HL-60 (cell line): ENCODE results near the gene MACROD2.
"Not testable (repeated sequence)": the region's sequence is repeated elsewhere in the genome, so short reads cannot be mapped to it uniquely, and the experiment has no call there.

Experiments
- DNase-seq, 2 experiments: peaks; one replicate each; pipeline ENCODE4 v3.0.0-alpha.2; 2010 to 2020; ENCODE audit warnings: low read depth in 1 of 2, low spot score in 1 of 2
- H3K27ac ChIP-seq: fragments of 250-450 bp; sonication (Bioruptor Pico); replicated peaks from 2 replicates; pipeline ENCODE4 v1.5.1; 2020; ENCODE audit warnings: mild to moderate bottlenecking, moderate library complexity
- H3K27me3 ChIP-seq: fragments of 250-450 bp; sonication (Bioruptor Pico); 2 replicates; pipeline ENCODE4 v1.5.1; 2021; ENCODE audit warnings: mild to moderate bottlenecking, moderate library complexity; ENCODE audit not compliant: insufficient read depth, poor library complexity, severe bottlenecking
- H3K4me3 ChIP-seq: replicated peaks from 2 replicates; pipeline ENCODE4 v1.5.1; 2011; ENCODE audit warnings: mild to moderate bottlenecking, control low read depth, low read length; ENCODE audit not compliant: insufficient read depth
- GABPA ChIP-seq: IDR thresholded peaks from 2 replicates; pipeline ENCODE4 v1.6.1; 2012; ENCODE audit warnings: low read depth
- POLR2AphosphoS5 ChIP-seq: IDR thresholded peaks from 2 replicates; pipeline ENCODE4 v1.6.1; 2012; ENCODE audit warnings: low read depth
- SPI1 ChIP-seq: IDR thresholded peaks from 2 replicates; pipeline ENCODE4 v1.6.1; 2012; ENCODE audit warnings: low read depth, mild to moderate bottlenecking, borderline replicate concordance
- TF ChIP-seq, protein P1 (sequence below): IDR thresholded peaks from one replicate; pipeline ENCODE4 v1.5.1; 2011; ENCODE audit warnings: low read length, control low read depth, inconsistent platforms; ENCODE audit not compliant: insufficient read depth
- TF ChIP-seq, protein P2 (sequence below): IDR thresholded peaks from 2 replicates; pipeline ENCODE4 v1.6.1; 2012; ENCODE audit warnings: low read depth; ENCODE audit not compliant: insufficient replicate concordance

MACROD2 gene

DNA sequence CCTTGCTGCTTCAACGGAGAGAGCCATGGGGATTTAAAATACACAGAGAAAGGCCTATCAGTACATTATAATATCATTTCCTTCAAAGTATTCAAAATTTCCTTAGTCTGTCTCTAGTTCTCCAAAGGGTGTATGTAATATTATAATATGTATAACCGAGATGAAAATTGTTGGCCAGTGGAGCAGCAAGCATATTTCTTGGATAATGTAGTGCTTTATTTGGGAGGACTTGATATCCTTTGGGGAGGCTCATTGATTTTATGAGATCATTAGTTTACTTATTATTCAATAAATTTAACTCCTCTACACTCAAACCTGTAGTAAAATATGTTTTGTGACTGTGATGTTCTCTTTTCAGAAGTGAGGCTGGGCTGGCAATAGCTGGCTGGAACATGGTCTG lies 1145.0 kb downstream of the MACROD2 start:
- TF ChIP-seq, protein P1, sequence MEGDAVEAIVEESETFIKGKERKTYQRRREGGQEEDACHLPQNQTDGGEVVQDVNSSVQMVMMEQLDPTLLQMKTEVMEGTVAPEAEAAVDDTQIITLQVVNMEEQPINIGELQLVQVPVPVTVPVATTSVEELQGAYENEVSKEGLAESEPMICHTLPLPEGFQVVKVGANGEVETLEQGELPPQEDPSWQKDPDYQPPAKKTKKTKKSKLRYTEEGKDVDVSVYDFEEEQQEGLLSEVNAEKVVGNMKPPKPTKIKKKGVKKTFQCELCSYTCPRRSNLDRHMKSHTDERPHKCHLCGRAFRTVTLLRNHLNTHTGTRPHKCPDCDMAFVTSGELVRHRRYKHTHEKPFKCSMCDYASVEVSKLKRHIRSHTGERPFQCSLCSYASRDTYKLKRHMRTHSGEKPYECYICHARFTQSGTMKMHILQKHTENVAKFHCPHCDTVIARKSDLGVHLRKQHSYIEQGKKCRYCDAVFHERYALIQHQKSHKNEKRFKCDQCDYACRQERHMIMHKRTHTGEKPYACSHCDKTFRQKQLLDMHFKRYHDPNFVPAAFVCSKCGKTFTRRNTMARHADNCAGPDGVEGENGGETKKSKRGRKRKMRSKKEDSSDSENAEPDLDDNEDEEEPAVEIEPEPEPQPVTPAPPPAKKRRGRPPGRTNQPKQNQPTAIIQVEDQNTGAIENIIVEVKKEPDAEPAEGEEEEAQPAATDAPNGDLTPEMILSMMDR: no peak
- TF ChIP-seq GABPA: no peak
- TF ChIP-seq, protein P2, sequence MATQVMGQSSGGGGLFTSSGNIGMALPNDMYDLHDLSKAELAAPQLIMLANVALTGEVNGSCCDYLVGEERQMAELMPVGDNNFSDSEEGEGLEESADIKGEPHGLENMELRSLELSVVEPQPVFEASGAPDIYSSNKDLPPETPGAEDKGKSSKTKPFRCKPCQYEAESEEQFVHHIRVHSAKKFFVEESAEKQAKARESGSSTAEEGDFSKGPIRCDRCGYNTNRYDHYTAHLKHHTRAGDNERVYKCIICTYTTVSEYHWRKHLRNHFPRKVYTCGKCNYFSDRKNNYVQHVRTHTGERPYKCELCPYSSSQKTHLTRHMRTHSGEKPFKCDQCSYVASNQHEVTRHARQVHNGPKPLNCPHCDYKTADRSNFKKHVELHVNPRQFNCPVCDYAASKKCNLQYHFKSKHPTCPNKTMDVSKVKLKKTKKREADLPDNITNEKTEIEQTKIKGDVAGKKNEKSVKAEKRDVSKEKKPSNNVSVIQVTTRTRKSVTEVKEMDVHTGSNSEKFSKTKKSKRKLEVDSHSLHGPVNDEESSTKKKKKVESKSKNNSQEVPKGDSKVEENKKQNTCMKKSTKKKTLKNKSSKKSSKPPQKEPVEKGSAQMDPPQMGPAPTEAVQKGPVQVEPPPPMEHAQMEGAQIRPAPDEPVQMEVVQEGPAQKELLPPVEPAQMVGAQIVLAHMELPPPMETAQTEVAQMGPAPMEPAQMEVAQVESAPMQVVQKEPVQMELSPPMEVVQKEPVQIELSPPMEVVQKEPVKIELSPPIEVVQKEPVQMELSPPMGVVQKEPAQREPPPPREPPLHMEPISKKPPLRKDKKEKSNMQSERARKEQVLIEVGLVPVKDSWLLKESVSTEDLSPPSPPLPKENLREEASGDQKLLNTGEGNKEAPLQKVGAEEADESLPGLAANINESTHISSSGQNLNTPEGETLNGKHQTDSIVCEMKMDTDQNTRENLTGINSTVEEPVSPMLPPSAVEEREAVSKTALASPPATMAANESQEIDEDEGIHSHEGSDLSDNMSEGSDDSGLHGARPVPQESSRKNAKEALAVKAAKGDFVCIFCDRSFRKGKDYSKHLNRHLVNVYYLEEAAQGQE: no peak
- no peak for TF ChIP-seq POLR2AphosphoS5
- TF ChIP-seq SPI1: no peak
- DNase-seq: no peak
- Histone ChIP-seq H3K4me3 (no peak overlapping the region), H3K27me3 (no peaks in the 10 kb centered on the region), H3K27ac (no peak overlapping the region)

DNA sequence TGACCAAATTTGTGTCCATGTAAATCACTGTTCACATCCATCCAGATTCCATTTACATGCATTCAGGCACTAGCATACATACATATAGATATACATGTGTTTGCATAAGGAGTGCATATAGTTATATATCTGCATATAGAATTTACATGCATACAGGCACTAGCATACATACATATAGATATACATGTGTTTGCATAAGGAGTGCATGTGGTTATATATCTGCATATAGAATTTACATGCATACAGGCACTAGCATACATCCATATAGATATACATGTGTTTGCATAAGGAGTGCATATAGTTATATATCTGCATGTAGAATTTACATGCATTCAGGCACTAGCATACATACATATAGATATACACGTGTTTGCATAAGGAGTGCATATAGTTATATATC lies 1145.6 kb downstream of the MACROD2 start:
- H3K27ac ChIP-seq, DNase-seq, H3K4me3 ChIP-seq, H3K27me3 ChIP-seq: not testable (repeated sequence)

DNA sequence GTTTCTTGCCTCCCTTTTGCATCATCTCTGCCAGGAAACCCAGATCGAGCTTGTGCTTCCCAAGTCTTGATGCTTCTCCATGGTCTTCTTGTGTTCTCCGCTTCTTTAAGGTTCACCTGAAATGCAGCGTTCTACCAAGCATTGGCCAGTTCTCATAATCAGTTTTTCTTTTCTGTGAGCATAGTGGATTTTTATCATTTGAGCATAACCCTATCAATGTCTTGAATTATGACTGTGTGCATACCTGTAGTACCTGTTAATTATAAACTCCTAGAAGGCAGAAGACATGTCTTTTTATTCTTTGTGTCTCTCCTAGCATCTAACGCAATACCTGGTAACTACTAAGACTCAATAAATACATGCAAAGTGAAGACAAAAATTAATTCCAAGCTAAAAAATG lies 1146.5 kb downstream of the MACROD2 start:
- no peak for TF ChIP-seq SPI1
- TF ChIP-seq, protein P1: no peak
- no peak for TF ChIP-seq POLR2AphosphoS5
- TF ChIP-seq, protein P2: no peak
- no peak for TF ChIP-seq GABPA
- no peak for DNase-seq

DNA sequence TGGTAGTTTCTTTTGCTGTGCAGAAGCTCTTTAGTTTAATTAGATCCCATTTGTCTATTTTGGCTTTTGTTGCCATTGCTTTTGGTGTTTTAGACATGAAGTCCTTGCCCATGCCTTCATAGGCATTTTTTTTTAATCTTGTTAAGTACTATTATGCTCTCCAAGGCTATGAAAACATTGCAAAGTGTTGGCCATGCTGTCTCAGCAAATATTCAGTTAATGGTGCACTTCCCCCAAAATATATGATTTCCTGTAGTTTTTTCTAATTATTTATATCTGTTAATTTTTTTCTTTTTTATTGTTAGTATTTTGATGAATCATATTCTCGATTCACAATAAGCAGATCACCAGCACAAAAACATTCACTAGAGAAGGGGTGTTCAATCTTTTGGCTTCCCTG lies 1148.2 kb downstream of the MACROD2 start:
- TF ChIP-seq, protein P1: no peak
- TF ChIP-seq SPI1 (no peak), GABPA (no peak), POLR2AphosphoS5 (no peak)
- TF ChIP-seq, protein P2: no peak

More for the DNA sequence above, 1146.5 kb downstream of the MACROD2 start:
- Histone ChIP-seq H3K27ac (no peak overlapping the region), H3K4me3 (no peak overlapping the region), H3K27me3 (no peaks in the 10 kb centered on the region)

More for the DNA sequence above, 1148.2 kb downstream of the MACROD2 start:
- no peaks in the 10 kb centered on the region for H3K27me3 ChIP-seq
- no peak for DNase-seq
- H3K4me3 ChIP-seq: no peak overlapping the region
- no peak overlapping the region for H3K27ac ChIP-seq
